PC-3 (cell line): ENCODE measurements around the gene CAMK2B.

Experiments used
- EZH2 ChIP-seq: fragments of 300-600 bp; sonication (generic); IDR thresholded peaks from one replicate; pipeline ENCODE4 v1.6.1; 2017; ENCODE audit warnings: antibody characterized with exemption, mild to moderate bottlenecking, low read length; ENCODE audit not compliant: unreplicated experiment
- TF ChIP-seq, protein P1 (sequence below): fragments of 300-600 bp; sonication (generic); conservative IDR thresholded peaks from 2 replicates; pipeline ENCODE4 v1.5.1; 2017; ENCODE audit warnings: antibody characterized with exemption, low read depth, mild to moderate bottlenecking, low read length

DNA sequence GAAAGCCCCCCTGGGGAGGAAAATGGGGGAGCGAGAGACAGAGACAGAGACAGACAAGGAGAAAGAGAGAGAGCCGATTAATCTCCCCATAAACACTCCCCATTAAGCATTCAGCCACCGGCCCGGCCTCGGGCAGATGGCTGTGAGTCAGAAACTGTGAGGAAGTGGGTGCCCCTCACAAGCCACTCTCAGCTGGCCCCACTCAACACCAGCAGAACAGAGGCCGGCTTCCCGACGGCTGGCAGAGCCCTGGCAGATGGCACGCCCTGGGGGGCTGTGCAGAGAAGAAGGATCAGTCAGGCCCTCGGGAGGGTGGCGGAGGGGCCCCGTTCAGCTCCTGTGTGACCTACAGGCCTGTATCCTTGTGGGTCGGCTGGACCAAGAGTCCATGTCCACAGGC is 41.2 kb downstream of the CAMK2B start:
- TF ChIP-seq EZH2, result no peak
- TF ChIP-seq, protein P1, sequence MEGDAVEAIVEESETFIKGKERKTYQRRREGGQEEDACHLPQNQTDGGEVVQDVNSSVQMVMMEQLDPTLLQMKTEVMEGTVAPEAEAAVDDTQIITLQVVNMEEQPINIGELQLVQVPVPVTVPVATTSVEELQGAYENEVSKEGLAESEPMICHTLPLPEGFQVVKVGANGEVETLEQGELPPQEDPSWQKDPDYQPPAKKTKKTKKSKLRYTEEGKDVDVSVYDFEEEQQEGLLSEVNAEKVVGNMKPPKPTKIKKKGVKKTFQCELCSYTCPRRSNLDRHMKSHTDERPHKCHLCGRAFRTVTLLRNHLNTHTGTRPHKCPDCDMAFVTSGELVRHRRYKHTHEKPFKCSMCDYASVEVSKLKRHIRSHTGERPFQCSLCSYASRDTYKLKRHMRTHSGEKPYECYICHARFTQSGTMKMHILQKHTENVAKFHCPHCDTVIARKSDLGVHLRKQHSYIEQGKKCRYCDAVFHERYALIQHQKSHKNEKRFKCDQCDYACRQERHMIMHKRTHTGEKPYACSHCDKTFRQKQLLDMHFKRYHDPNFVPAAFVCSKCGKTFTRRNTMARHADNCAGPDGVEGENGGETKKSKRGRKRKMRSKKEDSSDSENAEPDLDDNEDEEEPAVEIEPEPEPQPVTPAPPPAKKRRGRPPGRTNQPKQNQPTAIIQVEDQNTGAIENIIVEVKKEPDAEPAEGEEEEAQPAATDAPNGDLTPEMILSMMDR, result no peak
